Heart left ventricle (tissue), 16 donors: ENCODE results near the gene PLPPR3. TPM values are rescaled to one million over a fixed set of nuclear protein-coding genes. Genes with fewer than 3 reads are reported as not detected.

Experiments used
- ATAC-seq, 4 donors: fragments of 200-7000 bp; cut with Tn5 transposase; one replicate each; pipeline ENCODE4 v1.9.1; 2020 to 2022; ENCODE audit warnings: moderate library complexity in 4 of 4, mild to moderate bottlenecking in 3 of 4, moderate number of reproducible peaks in 1 of 4
- DNase-seq, 5 donors: peaks; one replicate each; pipeline ENCODE4 v3.0.0-alpha.2; 2020
- H3K27ac ChIP-seq, 12 donors: fragments of 200-600 bp; sonication (generic) in 4 of 12; one replicate each; pipeline versions ENCODE4 v1.5.0 to v1.8.0; 2016 to 2022; ENCODE audit warnings: mild to moderate bottlenecking in 2 of 12
- H3K27me3 ChIP-seq, 9 donors: fragments of 200-600 bp; sonication (generic) in 2 of 9; one replicate each; pipeline versions ENCODE4 v1.5.1 to v1.8.0; 2016 to 2022; ENCODE audit warnings: mild to moderate bottlenecking in 3 of 9
- H3K36me3 ChIP-seq, 9 donors: fragments of 200-600 bp; sonication (generic) in 2 of 9; one replicate each; pipeline versions ENCODE4 v1.5.0 to v1.8.0; 2018 to 2022; ENCODE audit warnings: mild to moderate bottlenecking in 2 of 9
- H3K4me1 ChIP-seq, 12 donors: fragments of 200-600 bp; sonication (generic) in 4 of 12; one replicate each; pipeline versions ENCODE4 v1.5.0 to v1.8.0; 2016 to 2022; ENCODE audit warnings: mild to moderate bottlenecking in 3 of 12
- H3K4me3 ChIP-seq, 12 donors: fragments of 200-600 bp; sonication (generic) in 4 of 12; one replicate each; pipeline versions ENCODE4 v1.5.0 to v1.8.0; 2017 to 2022; ENCODE audit warnings: mild to moderate bottlenecking in 9 of 12, moderate library complexity in 4 of 12
- H3K9me3 ChIP-seq, 12 donors: fragments of 200-600 bp; sonication (generic) in 4 of 12; one replicate each; pipeline versions ENCODE4 v1.5.0 to v1.8.0; 2016 to 2022; ENCODE audit warnings: mild to moderate bottlenecking in 1 of 12
- CTCF ChIP-seq, 12 donors: fragments of 200-600 bp; sonication (generic) in 4 of 12; IDR thresholded peaks; one replicate each; pipeline versions ENCODE4 v1.5.0 to v1.8.0; 2018 to 2022; ENCODE audit warnings: antibody characterized with exemption in 12 of 12, mild to moderate bottlenecking in 5 of 12
- POLR2A ChIP-seq, 2 donors: fragments of 450-650 bp; IDR thresholded peaks; one replicate each; pipeline ENCODE4 v1.6.1; 2017; ENCODE audit warnings: antibody characterized with exemption in 2 of 2, mild to moderate bottlenecking in 2 of 2, moderate library complexity in 2 of 2
- WGBS, 4 donors: extraction: QIAGEN DNeasy Blood & Tissue Kit in 2 of 4; methylation state at CpG; one replicate each; pipeline versions ENCODE4 v1.1.5 to v1.1.7; 2013 to 2018; 5-methylcytosine and 5-hydroxymethylcytosine counted together
- intact Hi-C, 10 donors: fragments of 100-400 bp; cut with DNase I; formaldehyde crosslinking; loops; one replicate each; pipeline versions ENCODE4 v1.11.1 to v1.14.2; 2022
- long read RNA-seq, 3 donors: library from polyadenylated mRNA; unstranded; transcript quantifications; one replicate each; pipeline ENCODE4 v2.0.0, GENCODE V29; 2020 to 2021
- polyA plus RNA-seq, 2 donors: library from polyadenylated mRNA; stranded (reverse); fragments of 200-250 nt; gene quantifications; one replicate each; pipeline ENCODE4 v1.2.3, GENCODE V29; 2013
- total RNA-seq, 9 donors: library from RNA; depleted of rRNA in 2 of 9; stranded (reverse); fragments of >200 nt in 2 of 9; fragmentation: NEBNext Ultra II Directional in 3 of 9; extraction: Animal tissue kit (Norgen Biotek cat#: 25700) in 3 of 9; gene quantifications; one replicate each; pipeline versions ENCODE4 v1.1.0 to v1.2.4, GENCODE V29; 2016 to 2023
- donor health status: ischemic (EF 13 %, LVEDD 7.1; RV severe dilation, severe dysfunction).
- donor health status: healthy with polysubstance abuse.
- donor health status: DM: no; HTN: yes; CAD: no.
- donor health status: DM: no; HTN: no; CAD: no.
- donor health status: ischemic (EF 25% LVEDD 6.9; RV normal size, moderate dysfunction).
- donor health status: ischemic (EF 25% LVEDD 5.7; RV mildly dilated, moderate dysfunction).
- donor health status: healthy.
- donor health status: DM: yes; HTN: yes; CAD: no.
- donor health status: ischemic (EF 35%, LVEDD 5.7; RV mildly dilated, moderate dysfunction).
- donor health status: nonischemic (EF 11% LVEDD 7.7; RV severe dilation, severe dysfunction).
- donor health status: DM: yes; HTN: yes; CAD: no.
- donor health status: PGD.
- donor health status: ischemic (EF 29% LVEDD 5.4; RV normal size, mild dysfunction).
- donor health status: nonischemic (EF 23%, LVEDD 6.1; RV moderate dilation, normal function).

The PLPPR3 gene
- total RNA-seq (under 1 TPM in 3 of 9 donors, not detected in 6; 0.10 to 0.50 (median 0.14) TPM), polyA plus RNA-seq (not detected)
- long read RNA-seq, donor 1: 0 reads
- long read RNA-seq, donor 2: 0 reads
- long read RNA-seq, donor 3: 0 reads

- H3K27me3 ChIP-seq: peaks cover 11 to 31% (median 23%) of the 10 kb centered on the region in 9 donors
- peak within 1 kb of the TSS; percentile 15 to 52 (median 46) for H3K4me3 ChIP-seq
- DNase-seq (no peak), ATAC-seq (peak in 1 of 4 donors; percentile 13)
- WGBS, 4 donors: 0 to 2% (median 1%) methylated on average over 4 to 82 of the region's 86 CpGs
- TF ChIP-seq POLR2A (IDR thresholded peaks at IDR 0.05): no peak
- TF ChIP-seq CTCF (IDR thresholded peaks at IDR 0.05): no peak
- no peaks in the 10 kb centered on the region for H3K9me3 ChIP-seq
- H3K27ac ChIP-seq: no peak within 1 kb of the TSS
- peaks cover 0 to 20% (median 10%) of the 10 kb centered on the region in 12 donors for H3K4me1 ChIP-seq
- intact Hi-C loops: no loop called here
- no peaks in the 10 kb centered on the region for H3K36me3 ChIP-seq
Measured at GRCh38 chr19:821825-822503, at the start of gene PLPPR3. PLPPR3 (minus strand) TSS chr19:821955; CDS start chr19:821559, 396 bp downstream.

- 52 to 75% (median 59%) methylated on average over 15 to 28 of the region's 28 CpGs for WGBS, 4 donors
- Histone ChIP-seq H3K4me1 (peaks cover 0 to 28% (median 8%) of the 10 kb centered on the region in 12 donors), H3K27me3 (no peaks in the 10 kb centered on the region), H3K4me3 (no peak overlapping the region), H3K9me3 (no peaks in the 10 kb centered on the region), H3K36me3 (peaks cover 0 to 62% (median 38%) of the 10 kb centered on the region in 9 donors), H3K27ac (peak overlapping the region in 3 of 12 donors; percentile 48 to 66 (median 63))
- ATAC-seq: peak in 3 of 4 donors; percentile 23 to 70 (median 52)
- no peak for TF ChIP-seq POLR2A (IDR thresholded peaks at IDR 0.05)
- no peak for TF ChIP-seq CTCF (IDR thresholded peaks at IDR 0.05)
- intact Hi-C loops: loop anchor here in 1 of 10 donors (5.0 kb wide), 1 partner anchor 41 kb away; the partner anchor contains the start of gene R3HDM4
- peak; percentile 77 to 89 (median 84) for DNase-seq
Measured at GRCh38 chr19:870963-871401, 49.2 kb upstream of the PLPPR3 start.

GRCh38 chr19:870314-870713 lies 48.6 kb upstream of the PLPPR3 start:
- DNase-seq: no peak
- WGBS, 4 donors: 91 to 93% (median 92%) methylated on average over 8 of the region's 8 CpGs
- no peak for ATAC-seq
- Histone ChIP-seq H3K36me3 (peaks cover 0 to 56% (median 31%) of the 10 kb centered on the region in 9 donors), H3K4me3 (no peak overlapping the region), H3K27ac (peak overlapping the region in 4 of 12 donors; percentile 19 to 85 (median 44)), H3K4me1 (peaks cover 0 to 28% (median 8%) of the 10 kb centered on the region in 12 donors), H3K27me3 (no peaks in the 10 kb centered on the region), H3K9me3 (no peaks in the 10 kb centered on the region)
- TF ChIP-seq CTCF (IDR thresholded peaks at IDR 0.05) (no peak), POLR2A (IDR thresholded peaks at IDR 0.05) (no peak)
- intact Hi-C loops: loop anchor here in 1 of 10 donors (5.0 kb wide), 1 partner anchor 42 kb away; the partner anchor contains the start of gene R3HDM4
